Inflammatory macrophage treated with lipopolysaccharide for 4 hours (primary cell): ENCODE data around the gene BRSK2.
"Not testable (repeated sequence)": the region's sequence is repeated elsewhere in the genome, so short reads cannot be mapped to it uniquely, and the experiment has no call there.

Experiments used
- DNase-seq: peaks from one replicate; pipeline ENCODE4 v3.0.0-alpha.2; 2020

The BRSK2 gene

DNA sequence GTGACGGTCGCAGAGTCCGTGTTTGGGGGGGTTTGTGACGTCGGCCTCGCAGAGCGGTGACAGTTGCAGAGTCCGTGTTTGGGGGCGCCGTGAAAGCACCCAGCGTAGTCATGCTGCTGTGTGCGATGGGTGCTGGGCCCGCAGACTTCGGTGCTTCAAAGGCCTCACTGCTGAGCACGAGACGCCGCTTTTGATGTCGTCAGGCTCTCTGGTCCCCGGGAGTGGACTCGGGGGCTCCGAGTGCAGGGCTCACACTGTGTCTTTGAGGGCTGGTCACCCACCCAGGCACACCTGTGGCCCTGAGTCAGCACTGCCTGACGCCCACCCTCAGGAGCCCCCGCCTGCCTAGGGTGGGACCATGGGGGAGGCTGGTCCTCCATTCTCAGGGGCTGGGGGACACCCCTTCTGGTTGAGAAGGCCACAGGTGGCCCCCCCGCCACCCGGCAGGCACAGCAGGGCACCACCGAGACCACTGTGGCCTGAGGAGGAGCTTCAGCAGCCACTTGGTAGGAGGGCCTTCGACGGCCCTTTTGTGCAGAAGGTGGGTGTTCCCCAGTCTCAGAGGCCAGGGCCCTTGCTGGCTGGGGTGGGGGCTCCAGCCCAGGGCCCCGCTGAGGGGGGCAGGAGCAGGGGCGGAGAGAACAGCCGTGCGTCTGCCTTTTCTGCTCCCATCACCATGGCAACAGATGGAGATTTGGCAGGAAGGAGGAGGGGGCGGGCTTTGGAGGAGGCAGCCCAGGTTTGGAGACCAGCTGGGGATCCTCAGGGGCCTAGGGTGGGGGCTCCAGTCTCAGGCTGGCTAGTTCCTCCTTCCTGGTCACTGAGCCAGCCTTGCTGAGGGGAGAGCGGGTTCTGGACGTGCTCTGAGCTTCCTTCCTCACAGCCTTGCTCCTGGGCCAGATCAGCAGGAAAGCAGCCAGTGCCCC lies 20.9 kb downstream of the BRSK2 start:
- no peak for DNase-seq

DNA sequence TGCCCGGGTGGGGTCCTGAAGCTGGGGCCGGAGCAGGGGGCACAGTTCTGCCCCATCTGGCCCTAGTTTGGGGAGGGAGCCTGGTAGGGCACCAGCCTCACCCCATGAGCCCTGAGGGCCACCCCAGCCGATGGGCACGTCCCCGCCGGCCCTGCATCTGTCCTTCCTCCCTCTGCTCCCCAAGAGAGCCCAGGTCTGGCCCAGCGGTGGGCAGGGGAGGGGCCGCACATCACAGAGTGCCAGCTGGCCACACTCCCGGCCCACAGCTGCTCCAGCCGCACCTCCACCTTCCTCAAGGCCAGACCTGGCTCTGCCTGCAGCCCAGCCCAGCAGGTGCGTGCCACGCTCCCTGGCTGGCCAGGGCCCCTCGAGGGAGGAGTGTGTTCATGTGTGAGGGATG lies 21.6 kb downstream of the BRSK2 start:
- no peak for DNase-seq

GRCh38 chr11:1411739-1412138 lies 22.0 kb downstream of the BRSK2 start:
- DNase-seq, result not testable (repeated sequence)

GRCh38 chr11:1412377-1413095 lies 22.8 kb downstream of the BRSK2 start:
- no peak for DNase-seq

DNA sequence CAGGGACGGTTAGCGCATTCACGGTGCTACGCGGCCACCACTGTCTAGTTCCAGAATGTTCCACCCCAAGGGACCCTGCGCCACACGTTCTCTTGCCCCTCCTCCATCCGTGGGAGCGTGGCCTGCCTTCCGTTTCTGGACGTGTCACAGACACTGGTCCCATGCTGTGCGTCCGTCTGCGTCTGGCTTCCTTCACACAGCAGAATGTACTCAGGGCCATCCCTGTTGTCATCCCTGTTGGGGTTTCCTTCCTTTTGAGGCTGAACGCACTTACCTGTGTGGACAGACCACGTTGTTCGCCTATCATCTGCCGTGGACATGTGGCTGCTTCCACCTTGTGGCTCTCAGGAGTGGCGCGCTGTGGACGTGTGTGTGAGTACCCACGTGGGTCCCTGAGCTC lies 24.9 kb downstream of the BRSK2 start:
- no peak for DNase-seq

DNA sequence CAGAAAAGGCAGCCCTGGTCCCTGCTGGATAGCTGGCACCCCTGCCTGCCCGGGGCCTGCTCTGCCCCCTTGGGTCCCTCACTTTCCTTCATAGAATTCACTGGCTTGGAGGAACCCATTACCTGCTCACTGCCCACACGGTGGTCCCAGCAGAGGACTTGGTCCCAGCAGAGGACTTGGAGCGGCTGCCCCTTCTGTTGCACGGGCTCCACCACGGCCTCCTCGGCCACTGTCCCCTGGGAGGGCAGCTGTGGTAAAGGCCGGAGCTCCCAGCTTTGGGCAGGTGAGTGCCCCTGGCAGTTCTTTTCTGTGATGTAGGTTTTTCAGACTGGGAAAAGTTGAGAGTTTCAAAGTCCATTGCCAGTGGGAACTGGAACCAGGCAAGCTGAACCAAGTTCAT lies 25.9 kb downstream of the BRSK2 start:
- no peak for DNase-seq

DNA sequence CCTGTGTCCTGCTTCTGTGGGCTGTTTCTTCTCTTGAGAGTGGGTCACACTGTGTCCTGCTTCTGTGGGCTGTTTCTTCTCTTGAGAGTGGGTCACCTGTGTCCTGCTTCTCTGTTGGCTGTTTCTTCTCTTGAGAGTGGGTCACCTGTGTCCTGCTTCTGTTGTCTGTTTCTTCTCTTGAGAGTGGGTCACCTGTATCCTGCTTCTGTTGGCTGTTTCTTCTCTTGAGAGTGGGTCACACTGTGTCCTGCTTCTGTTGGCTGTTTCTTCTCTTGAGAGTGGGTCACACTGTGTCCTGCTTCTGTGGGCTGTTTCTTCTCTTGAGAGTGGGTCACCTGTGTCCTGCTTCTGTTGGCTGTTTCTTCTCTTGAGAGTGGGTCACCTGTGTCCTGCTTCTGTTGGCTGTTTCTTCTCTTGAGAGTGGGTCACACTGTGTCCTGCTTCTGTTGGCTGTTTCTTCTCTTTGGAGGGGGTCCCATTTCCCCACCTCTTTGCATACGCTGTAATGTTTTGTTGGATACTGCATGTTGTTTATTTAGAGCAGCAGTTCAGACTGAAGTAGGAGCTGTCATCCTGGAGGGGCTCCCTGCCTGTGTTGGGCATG lies 28.6 kb downstream of the BRSK2 start:
- not testable (repeated sequence) for DNase-seq

- DNase-seq, result no peak
Measured at GRCh38 chr11:1419811-1420210, 30.1 kb downstream of the BRSK2 start.

GRCh38 chr11:1421291-1421690 lies 31.6 kb downstream of the BRSK2 start:
- DNase-seq, result no peak

DNA sequence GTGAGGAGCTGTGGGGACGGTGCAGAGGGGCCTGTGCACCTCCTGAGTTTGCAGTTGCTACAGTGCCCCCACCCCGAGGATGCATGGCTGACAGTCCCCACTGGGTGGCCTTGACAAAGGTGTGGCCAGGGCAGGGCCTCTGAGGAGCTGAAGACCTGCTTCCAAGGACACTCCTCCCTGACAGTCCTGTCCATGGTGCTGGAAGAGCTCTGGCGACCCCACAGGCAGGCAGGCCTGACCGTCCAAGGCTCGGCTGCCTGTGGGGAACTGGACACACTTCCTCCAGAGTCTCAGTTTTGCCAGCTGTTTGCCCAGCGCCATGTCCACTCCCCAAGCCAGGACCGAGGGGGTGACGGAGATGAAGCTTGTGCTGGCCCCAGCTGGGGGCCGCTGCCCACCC lies 32.7 kb downstream of the BRSK2 start:
- DNase-seq, result no peak

GRCh38 chr11:1422981-1423380 lies 33.2 kb downstream of the BRSK2 start:
- no peak for DNase-seq

- DNase-seq, result not testable (repeated sequence)
Measured at GRCh38 chr11:1423406-1423805, 33.7 kb downstream of the BRSK2 start.

GRCh38 chr11:1425006-1425405 lies 35.3 kb downstream of the BRSK2 start:
- DNase-seq, result no peak

- no peak for DNase-seq
Measured at GRCh38 chr11:1425439-1425838, 35.7 kb downstream of the BRSK2 start.

DNA sequence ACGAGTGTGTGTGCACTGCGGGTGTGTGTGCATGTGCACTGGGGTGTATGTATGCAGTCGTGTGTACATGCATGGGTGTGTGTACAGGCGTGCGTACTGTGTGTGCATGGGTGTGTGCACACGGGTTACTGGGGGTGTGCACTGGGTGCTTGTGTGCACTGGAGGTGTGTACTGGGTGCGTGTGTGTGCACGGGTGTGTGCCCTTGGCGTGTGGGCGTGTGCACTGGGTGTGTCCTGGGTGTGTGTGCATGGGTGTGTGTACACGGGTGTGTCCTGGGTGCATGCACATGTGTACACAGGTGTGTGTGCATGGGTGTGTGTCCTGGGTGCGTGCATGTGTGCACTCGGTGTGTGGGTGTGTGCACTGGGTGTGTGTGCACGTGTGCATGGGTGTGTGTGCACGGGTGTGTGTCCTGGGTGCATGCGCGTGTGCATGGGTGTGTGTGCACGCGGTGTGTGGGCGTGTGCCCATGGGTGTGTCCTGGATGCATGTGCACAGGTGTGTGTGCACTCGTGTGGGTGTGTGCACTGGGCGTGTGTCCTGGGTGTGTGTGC lies 39.1 kb downstream of the BRSK2 start:
- DNase-seq, result no peak

- no peak for DNase-seq
Measured at GRCh38 chr11:1433568-1433967, 43.8 kb downstream of the BRSK2 start.

DNA sequence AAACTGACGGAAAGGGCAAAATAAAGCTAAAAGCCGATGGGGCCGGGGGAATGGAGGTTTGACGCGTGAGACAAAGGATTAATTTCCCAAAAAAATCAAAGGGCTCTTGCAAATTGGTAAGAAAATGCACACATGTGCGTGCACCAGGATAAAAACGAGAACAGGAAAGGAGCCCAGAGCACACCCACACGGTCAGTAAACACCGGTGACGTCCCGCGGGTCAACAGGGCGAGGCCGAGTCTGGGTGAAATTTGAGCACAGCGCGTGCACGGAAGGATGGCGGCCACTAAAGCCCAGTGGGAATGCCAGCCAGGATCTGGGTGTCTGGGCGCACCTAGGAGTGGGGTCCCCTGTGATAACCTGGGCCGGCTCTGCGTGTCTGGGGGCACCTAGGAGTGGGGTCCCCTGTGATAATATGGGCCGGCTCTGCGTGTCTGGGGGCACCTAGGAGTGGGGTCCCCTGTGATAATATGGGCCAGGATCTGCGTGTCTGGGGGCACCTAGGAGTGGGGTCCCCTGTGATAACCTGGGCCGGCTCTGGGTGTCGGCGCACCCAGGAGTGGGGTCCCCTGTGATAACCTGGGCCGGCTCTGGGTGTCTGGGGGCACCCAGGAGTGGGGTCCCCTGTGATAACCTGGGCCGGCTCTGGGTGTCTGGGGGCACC lies 44.4 kb downstream of the BRSK2 start:
- no peak for DNase-seq

DNA sequence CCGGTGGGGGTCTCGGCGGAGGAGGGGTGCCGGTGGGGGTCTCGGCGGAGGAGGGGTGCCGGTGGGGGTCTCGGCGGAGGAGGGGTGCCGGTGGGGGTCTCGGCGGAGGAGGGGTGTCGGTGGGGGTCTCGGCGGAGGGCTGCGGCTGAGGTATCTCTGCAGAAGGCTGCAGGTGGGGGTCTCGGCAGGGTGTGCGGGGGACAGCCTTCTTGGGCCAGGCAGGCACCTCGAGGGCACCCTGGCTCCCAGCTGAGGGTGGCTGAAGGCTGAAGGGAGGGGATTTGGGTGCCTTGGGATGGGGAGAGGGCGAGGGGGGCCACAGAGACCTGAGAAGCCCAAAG lies 45.7 kb downstream of the BRSK2 start:
- DNase-seq, result not testable (repeated sequence)

GRCh38 chr11:1435820-1436467 lies 46.2 kb downstream of the BRSK2 start:
- DNase-seq, result no peak

- DNase-seq, result no peak
Measured at GRCh38 chr11:1436468-1437039, 46.8 kb downstream of the BRSK2 start.

- DNase-seq, result no peak
Measured at GRCh38 chr11:1437500-1437899, 47.8 kb downstream of the BRSK2 start.
